Stimulated activated CD4-positive, alpha-beta T cell treated with anti-CD3 and anti-CD28 coated beads, Interleukin-2, amount 100 ng/mL, for 4 hours (primary cell): ENCODE results near the gene FGD5.
"Not testable (repeated sequence)": the region's sequence is repeated elsewhere in the genome, so short reads cannot be mapped to it uniquely, and the experiment has no call there.

ENCODE experiments used
- DNase-seq: peaks from one replicate; pipeline ENCODE4 v3.0.0-alpha.2; 2020; ENCODE audit warnings: low read depth

FGD5 gene

GRCh38 chr3:14880447-14881106 is 61.8 kb downstream of the FGD5 start:
- no peak for DNase-seq

GRCh38 chr3:14883226-14883625 is 64.5 kb downstream of the FGD5 start:
- no peak for DNase-seq

- no peak for DNase-seq
Measured at GRCh38 chr3:14884665-14885064, 65.9 kb downstream of the FGD5 start.

- DNase-seq = no peak
Measured at GRCh38 chr3:14885307-14885706, 66.5 kb downstream of the FGD5 start.

- DNase-seq = no peak
Measured at GRCh38 chr3:14886101-14886500, 67.3 kb downstream of the FGD5 start.

- DNase-seq = no peak
Measured at GRCh38 chr3:14889205-14889604, 70.4 kb downstream of the FGD5 start.

GRCh38 chr3:14889943-14890342 is 71.2 kb downstream of the FGD5 start:
- DNase-seq = no peak

GRCh38 chr3:14890476-14890875 is 71.7 kb downstream of the FGD5 start:
- DNase-seq = no peak

GRCh38 chr3:14891135-14892132 is 72.7 kb downstream of the FGD5 start:
- DNase-seq = no peak

- no peak for DNase-seq
Measured at GRCh38 chr3:14892226-14892625, 73.5 kb downstream of the FGD5 start.

- no peak for DNase-seq
Measured at GRCh38 chr3:14894085-14894484, 75.3 kb downstream of the FGD5 start.

- no peak for DNase-seq
Measured at GRCh38 chr3:14897266-14897665, 78.5 kb downstream of the FGD5 start.

GRCh38 chr3:14898929-14899328 is 80.2 kb downstream of the FGD5 start:
- no peak for DNase-seq

GRCh38 chr3:14899993-14900618 is 81.3 kb downstream of the FGD5 start:
- DNase-seq = no peak

- DNase-seq = no peak
Measured at GRCh38 chr3:14900881-14901873, 82.4 kb downstream of the FGD5 start.

- DNase-seq = no peak
Measured at GRCh38 chr3:14902719-14903118, 84.0 kb downstream of the FGD5 start.

- not testable (repeated sequence) for DNase-seq
Measured at GRCh38 chr3:14903501-14903900, 84.7 kb downstream of the FGD5 start.

- DNase-seq = no peak
Measured at GRCh38 chr3:14905055-14905657, 86.4 kb downstream of the FGD5 start.

- DNase-seq = no peak
Measured at GRCh38 chr3:14906355-14906971, 87.7 kb downstream of the FGD5 start.
